Thyroid gland (tissue), 4 donors: ENCODE results near the gene RPL7A.

Experiments used
- POLR2A ChIP-seq, 2 donors: fragments of 450-650 bp; IDR thresholded peaks; one replicate each; pipeline ENCODE4 v1.6.1; 2017; ENCODE audit warnings: antibody characterized with exemption in 2 of 2, mild to moderate bottlenecking in 2 of 2, moderate library complexity in 1 of 2
- TF ChIP-seq, protein P1 (sequence below), 6 experiments: fragments of 200-600 bp in 3 of 6; fragments of 450-650 bp in 3 of 6; sonication (generic) in 3 of 6; IDR thresholded peaks; one replicate each; pipeline ENCODE4 v1.5.1; 2016 to 2019; ENCODE audit warnings: antibody characterized with exemption in 6 of 6, mild to moderate bottlenecking in 2 of 6, inconsistent platforms in 1 of 6, moderate library complexity in 1 of 6

DNA sequence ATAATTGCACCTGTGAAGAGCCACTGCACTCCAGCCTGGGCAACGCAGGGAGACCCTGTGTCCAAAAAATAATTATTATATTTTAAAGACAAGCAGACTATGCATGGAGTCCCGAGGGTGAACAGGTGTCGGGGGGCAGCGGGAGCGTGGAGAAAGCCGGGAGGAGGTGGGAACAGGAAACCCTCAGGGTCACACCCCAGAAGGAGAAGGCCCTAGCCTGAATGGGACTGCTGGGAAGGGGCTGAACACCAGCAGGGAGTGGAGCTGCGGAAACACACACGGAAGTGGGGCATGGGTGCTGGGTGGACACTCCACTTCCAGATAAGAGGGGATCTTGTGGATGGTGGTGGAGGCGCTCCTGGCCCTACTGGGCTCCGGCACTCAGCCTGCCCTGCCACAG, 24.8 kb upstream of the RPL7A start:
- TF ChIP-seq, protein P1, sequence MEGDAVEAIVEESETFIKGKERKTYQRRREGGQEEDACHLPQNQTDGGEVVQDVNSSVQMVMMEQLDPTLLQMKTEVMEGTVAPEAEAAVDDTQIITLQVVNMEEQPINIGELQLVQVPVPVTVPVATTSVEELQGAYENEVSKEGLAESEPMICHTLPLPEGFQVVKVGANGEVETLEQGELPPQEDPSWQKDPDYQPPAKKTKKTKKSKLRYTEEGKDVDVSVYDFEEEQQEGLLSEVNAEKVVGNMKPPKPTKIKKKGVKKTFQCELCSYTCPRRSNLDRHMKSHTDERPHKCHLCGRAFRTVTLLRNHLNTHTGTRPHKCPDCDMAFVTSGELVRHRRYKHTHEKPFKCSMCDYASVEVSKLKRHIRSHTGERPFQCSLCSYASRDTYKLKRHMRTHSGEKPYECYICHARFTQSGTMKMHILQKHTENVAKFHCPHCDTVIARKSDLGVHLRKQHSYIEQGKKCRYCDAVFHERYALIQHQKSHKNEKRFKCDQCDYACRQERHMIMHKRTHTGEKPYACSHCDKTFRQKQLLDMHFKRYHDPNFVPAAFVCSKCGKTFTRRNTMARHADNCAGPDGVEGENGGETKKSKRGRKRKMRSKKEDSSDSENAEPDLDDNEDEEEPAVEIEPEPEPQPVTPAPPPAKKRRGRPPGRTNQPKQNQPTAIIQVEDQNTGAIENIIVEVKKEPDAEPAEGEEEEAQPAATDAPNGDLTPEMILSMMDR (IDR thresholded peaks at IDR 0.05) = no peak
- no peak for TF ChIP-seq POLR2A (IDR thresholded peaks at IDR 0.05)
